Esophagus muscularis mucosa (tissue), 4 donors: ENCODE measurements around the gene PDLIM5.

Experiments used
- CTCF ChIP-seq, 3 experiments: fragments of 200-600 bp in 2 of 3; fragments of 450-650 bp in 1 of 3; sonication (generic) in 2 of 3; IDR thresholded peaks; one replicate each; pipeline ENCODE4 v1.5.1; 2017 to 2019; ENCODE audit warnings: antibody characterized with exemption in 3 of 3, mild to moderate bottlenecking in 2 of 3, moderate library complexity in 1 of 3
- EP300 ChIP-seq: sonication (generic); formaldehyde crosslinking; IDR thresholded peaks from one replicate; pipeline ENCODE4 v1.6.1; 2017; ENCODE audit warnings: antibody characterized with exemption
- POLR2A ChIP-seq: fragments of 450-650 bp; IDR thresholded peaks from one replicate; pipeline ENCODE4 v1.6.1; 2017; ENCODE audit warnings: antibody characterized with exemption, moderate library complexity, mild to moderate bottlenecking, low read depth
- POLR2AphosphoS5 ChIP-seq, 2 donors: sonication (generic); formaldehyde crosslinking; IDR thresholded peaks; one replicate each; pipeline ENCODE4 v1.6.1; 2017; ENCODE audit warnings: antibody characterized with exemption in 2 of 2

- TF ChIP-seq CTCF (IDR thresholded peaks at IDR 0.05) (no peak), POLR2A (no peak), EP300 (no peak), POLR2AphosphoS5 (IDR thresholded peaks at IDR 0.05) (no peak)
Measured at GRCh38 chr4:94595013-94595412, 143.3 kb downstream of the PDLIM5 start.
